ENCODE measurements around the gene PRKCH.

- TF ChIP-seq CTCF (IDR thresholded peaks at IDR 0.05; ENCODE audit: low read depth, low read length) (no peak), EZH2phosphoT487 (IDR thresholded peaks at IDR 0.05; ENCODE audit: low read depth) (no peak)
Observed at GRCh38 chr14:61498303-61498702, 176.9 kb downstream of the PRKCH start.
